H1 (cell line): Measurements from ENCODE around the gene FHIT. TPM values are rescaled to one million over a fixed set of nuclear protein-coding genes. Genes with fewer than 3 reads are reported as not detected.

Experiments used
- CTCF ChIA-PET: fragments of 300-600 bp; sonication (Branson Sonifier 250); formaldehyde crosslinking; loops from one replicate; lab custom pipeline; 2021; ENCODE audit not compliant: partially characterized antibody; lab: Charles Lee
- POLR2A ChIA-PET: fragments of 300-600 bp; sonication (Branson Sonifier 250); formaldehyde crosslinking; loops from one replicate; lab custom pipeline; 2021; ENCODE audit warnings: inconsistent platforms; ENCODE audit not compliant: partially characterized antibody; lab: Charles Lee
- DNase-seq, 2 experiments: peaks; one replicate each; pipeline versions ENCODE4 v3.0.0 to v3.0.0-alpha.2; 2010 to 2022; ENCODE audit warnings: low spot score in 2 of 2, low read depth in 1 of 2, mixed read lengths in 1 of 2
- FAIRE-seq: peaks from 2 replicates; lab custom pipeline; 2011; peaks lifted over from hg19 to GRCh38; lab: Jason Lieb, UNC
- H2AFZ ChIP-seq: 2 replicates; pipeline ENCODE4 v1.8.1; 2012; ENCODE audit warnings: low read length, inconsistent platforms
- H2AK5ac ChIP-seq: 2 replicates; pipeline ENCODE4 v1.6.1; 2013; ENCODE audit warnings: low read depth, low read length
- H2BK120ac ChIP-seq: replicated peaks from 2 replicates; pipeline ENCODE3; 2013; ENCODE audit warnings: low read depth, low read length, inconsistent platforms
- H2BK12ac ChIP-seq: 2 replicates; pipeline ENCODE4 v1.6.1; 2013; ENCODE audit warnings: low read depth, low read length
- H2BK15ac ChIP-seq: 2 replicates; pipeline ENCODE4 v1.6.1; 2013; ENCODE audit warnings: low read length
- H2BK20ac ChIP-seq: 2 replicates; pipeline ENCODE4 v1.6.1; 2013; ENCODE audit warnings: low read length
- H2BK5ac ChIP-seq: 2 replicates; pipeline ENCODE4 v1.6.1; 2013; ENCODE audit warnings: low read depth, low read length
- H3K14ac ChIP-seq: 2 replicates; pipeline ENCODE4 v1.6.1; 2013; ENCODE audit warnings: inconsistent platforms; ENCODE audit not compliant: insufficient read length
- H3K18ac ChIP-seq: 2 replicates; pipeline ENCODE4 v1.6.1; 2013; ENCODE audit warnings: low read length; ENCODE audit errors: extremely low read depth
- H3K23ac ChIP-seq: 2 replicates; pipeline ENCODE4 v1.6.1; 2013; ENCODE audit warnings: inconsistent platforms; ENCODE audit not compliant: insufficient read length
- H3K23me2 ChIP-seq: 2 replicates; pipeline ENCODE4 v1.6.1; 2013; ENCODE audit warnings: low read depth, low read length
- H3K27ac ChIP-seq: 2 replicates; pipeline ENCODE4 v1.6.1; 2011; ENCODE audit warnings: low read depth, low read length, inconsistent platforms
- H3K27me3 ChIP-seq, 4 experiments: replicated peaks in 1 of 4; 1 replicate in 1 of 4; 2 replicates in 3 of 4; pipeline versions ENCODE4 v1.6.1 to v1.8.1; 2011 to 2013; ENCODE audit warnings: low read length in 3 of 4, mild to moderate bottlenecking in 3 of 4, inconsistent platforms in 2 of 4, mixed read lengths in 2 of 4, moderate library complexity in 1 of 4; ENCODE audit not compliant: control insufficient read depth in 3 of 4, insufficient read depth in 3 of 4; ENCODE audit errors: extremely low read depth in 1 of 4
- H3K36me3 ChIP-seq, 4 experiments: 2 replicates each; pipeline versions ENCODE4 v1.6.1 to v1.8.1; 2011 to 2013; ENCODE audit warnings: mild to moderate bottlenecking in 4 of 4, low read length in 3 of 4, moderate library complexity in 2 of 4, control low read depth in 1 of 4, inconsistent platforms in 1 of 4; ENCODE audit not compliant: insufficient read depth in 4 of 4, control insufficient read depth in 2 of 4
- H3K4ac ChIP-seq: replicated peaks from 2 replicates; pipeline ENCODE3; 2013; ENCODE audit warnings: low read length, low read depth, mixed read lengths, inconsistent platforms; ENCODE audit not compliant: insufficient read length
- H3K4me1 ChIP-seq, 4 experiments: replicated peaks in 1 of 4; 1 replicate in 1 of 4; 2 replicates in 3 of 4; pipeline versions ENCODE4 v1.6.1 to v1.8.1; 2011 to 2013; ENCODE audit warnings: low read length in 3 of 4, inconsistent platforms in 2 of 4, mixed read lengths in 1 of 4; ENCODE audit not compliant: insufficient read depth in 4 of 4, control insufficient read depth in 3 of 4
- H3K4me2 ChIP-seq, 2 experiments: 2 replicates each; pipeline versions ENCODE4 v1.6.1 to v1.8.1; 2011 to 2013; ENCODE audit warnings: low read depth in 2 of 2, low read length in 2 of 2, control low read depth in 1 of 2, inconsistent platforms in 1 of 2, mild to moderate bottlenecking in 1 of 2; ENCODE audit not compliant: insufficient read depth in 1 of 2
- H3K4me3 ChIP-seq, 4 experiments: fragments of 200-600, 300-600 bp in 1 of 4; sonication (generic), shearing (Covaris generic), sonication (Bioruptor Twin) in 1 of 4; 2 replicates each; pipeline versions ENCODE4 v1.5.1 to v1.8.1; 2011 to 2016; ENCODE audit warnings: low read length in 4 of 4, low read depth in 3 of 4, control low read depth in 2 of 4, inconsistent platforms in 2 of 4, mild to moderate bottlenecking in 2 of 4, mixed read lengths in 1 of 4, moderate library complexity in 1 of 4; ENCODE audit not compliant: insufficient read depth in 2 of 4; ENCODE audit errors: extremely low read depth in 1 of 4
- H3K56ac ChIP-seq: replicated peaks from 2 replicates; pipeline ENCODE3; 2013; ENCODE audit warnings: low read depth, mild to moderate bottlenecking, mixed read lengths, low read length, inconsistent platforms; ENCODE audit not compliant: insufficient read length
- H3K79me1 ChIP-seq: 2 replicates; pipeline ENCODE4 v1.6.1; 2013; ENCODE audit warnings: low read depth, low read length, control low read depth
- H3K79me2 ChIP-seq, 2 experiments: 2 replicates each; pipeline versions ENCODE4 v1.6.1 to v1.8.1; 2012 to 2013; ENCODE audit warnings: low read length in 2 of 2, mild to moderate bottlenecking in 2 of 2, inconsistent platforms in 1 of 2; ENCODE audit not compliant: insufficient read depth in 2 of 2, control insufficient read depth in 1 of 2
- H3K9ac ChIP-seq, 4 experiments: replicated peaks in 1 of 4; 1 replicate in 1 of 4; 2 replicates in 3 of 4; pipeline versions ENCODE4 v1.6.1 to v1.8.1; 2011 to 2013; ENCODE audit warnings: low read depth in 3 of 4, low read length in 3 of 4, control low read depth in 2 of 4, mild to moderate bottlenecking in 2 of 4, moderate library complexity in 2 of 4, inconsistent platforms in 1 of 4; ENCODE audit errors: extremely low read depth in 1 of 4
- H3K9me3 ChIP-seq, 2 experiments: 2 replicates each; pipeline versions ENCODE4 v1.6.1 to v1.8.1; 2012 to 2013; ENCODE audit warnings: mild to moderate bottlenecking in 2 of 2, moderate library complexity in 2 of 2, control low read depth in 1 of 2, inconsistent platforms in 1 of 2, low read depth in 1 of 2, low read length in 1 of 2, mixed read lengths in 1 of 2; ENCODE audit not compliant: insufficient read depth in 2 of 2
- H4K20me1 ChIP-seq, 2 experiments: replicated peaks in 1 of 2; 2 replicates each; pipeline versions ENCODE3 to v1.8.1; 2011 to 2013; ENCODE audit warnings: inconsistent platforms in 2 of 2, low read length in 2 of 2, mild to moderate bottlenecking in 1 of 2; ENCODE audit not compliant: insufficient read depth in 2 of 2, control insufficient read depth in 1 of 2
- H4K5ac ChIP-seq: 2 replicates; pipeline ENCODE4 v1.6.1; 2013; ENCODE audit warnings: low read length, low read depth, mixed read lengths, inconsistent platforms; ENCODE audit not compliant: insufficient read length
- H4K8ac ChIP-seq: 2 replicates; pipeline ENCODE4 v1.8.0; 2013; ENCODE audit warnings: mild to moderate bottlenecking, moderate library complexity, low read length, inconsistent platforms; ENCODE audit not compliant: insufficient read depth; ENCODE audit errors: extremely low read depth
- H4K91ac ChIP-seq: replicated peaks from 2 replicates; pipeline ENCODE3; 2013; ENCODE audit warnings: low read length, mixed read lengths, inconsistent platforms; ENCODE audit not compliant: insufficient read length
- SIRT6 ChIP-seq: IDR thresholded peaks from one replicate; pipeline ENCODE4 v1.7.1; 2012; ENCODE audit warnings: low read length, inconsistent platforms
- WGBS, 2 experiments: shearing (Covaris generic) in 1 of 2; methylation state at CpG; one replicate each; pipeline versions ENCODE4 v1.1.6 to v1.1.7; 2013 to 2015; ENCODE audit warnings: low lambda C conversion rate in 2 of 2, mixed read lengths in 2 of 2, inconsistent platforms in 1 of 2, low coverage in 1 of 2, missing lambda C conversion rate in 1 of 2; ENCODE audit not compliant: insufficient replicate concordance in 2 of 2, insufficient coverage in 1 of 2, insufficient read length in 1 of 2; ENCODE audit errors: extremely low coverage in 1 of 2, missing lambda C conversion rate in 1 of 2; 5-methylcytosine and 5-hydroxymethylcytosine counted together
- polyA plus RNA-seq, 7 experiments: library from polyadenylated mRNA; depleted of rRNA in 3 of 7; stranded (reverse) in 5 of 7; unstranded in 2 of 7; fragments of >200 nt in 5 of 7; fragments of 200-250 nt in 2 of 7; gene quantifications; 1 replicate in 5 of 7; 2 replicates in 1 of 7; 4 replicates in 1 of 7; pipeline versions ENCODE4 v1.2.1 to v1.2.3, GENCODE V29; 2011 to 2013; ENCODE audit warnings: missing spikeins in 2 of 7, mixed read lengths in 2 of 7
- total RNA-seq: library from RNA; stranded (reverse); fragmentation: NEBNext Ultra II Directional; extraction: Animal tissue kit (Norgen Biotek cat#: 25700); gene quantifications from 2 replicates; pipeline ENCODE4 v1.2.1, GENCODE V29; 2021
- TF ChIP-seq, protein P1 (sequence below), 3 experiments: IDR thresholded peaks; 1 replicate in 2 of 3; 2 replicates in 1 of 3; pipeline versions ENCODE4 v1.5.1 to v1.6.1; 2011; ENCODE audit warnings: low read length in 3 of 3, mild to moderate bottlenecking in 3 of 3, inconsistent platforms in 2 of 3, low read depth in 1 of 3, moderate library complexity in 1 of 3; ENCODE audit not compliant: insufficient read depth in 1 of 3; ENCODE audit errors: control extremely low read depth in 1 of 3

Gene FHIT
- total and polyA plus RNA-seq, 2 of the 8 experiments (the other 6 are each of a cell fraction or from before 2014, with no cell fraction given) = 1.2 to 3.2 TPM

DNA sequence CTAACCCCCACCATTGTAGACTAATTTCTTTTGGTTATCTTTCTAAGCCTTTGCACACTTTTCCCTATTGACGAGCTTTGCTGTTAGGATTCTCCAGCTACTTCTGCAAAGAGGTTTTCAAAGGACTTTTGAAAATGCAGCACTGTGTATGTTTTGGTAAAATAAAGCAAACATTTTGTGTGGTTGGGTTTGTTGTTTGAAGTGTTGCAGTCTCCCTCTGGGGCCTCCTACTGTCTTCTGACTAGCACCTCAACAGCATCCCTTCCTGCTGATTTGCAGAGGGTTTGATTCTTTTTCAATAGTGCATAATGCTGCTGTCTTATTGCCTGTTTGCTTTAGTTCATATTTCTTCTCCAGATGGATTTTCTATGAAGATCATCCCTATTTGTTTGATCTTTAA, 1426.4 kb downstream of the FHIT start:
- Histone ChIP-seq H2AK5ac (no peak overlapping the region), H3K79me1 (no peaks in the 10 kb centered on the region), H3K79me2 (no peaks in the 10 kb centered on the region), H3K4me3 (no peak overlapping the region), H4K91ac (no peak overlapping the region), H4K8ac (no peak overlapping the region), H3K27ac (no peak overlapping the region), H3K36me3 (no peaks in the 10 kb centered on the region; a peak in 1 of 8 replicates), H3K23ac (no peak overlapping the region), H4K20me1 (no peaks in the 10 kb centered on the region), H3K23me2 (no peaks in the 10 kb centered on the region; the same call in 1 of the 2 replicates), H3K14ac (no peak overlapping the region), H2AFZ (no peak overlapping the region), H3K56ac (no peak overlapping the region), H3K9ac (no peak overlapping the region), H2BK12ac (no peak overlapping the region), H4K5ac (no peak overlapping the region), H3K4ac (no peak overlapping the region), H3K4me1 (no peaks in the 10 kb centered on the region), H3K18ac (no peak overlapping the region), H3K9me3 (no peaks in the 10 kb centered on the region), H2BK20ac (no peak overlapping the region), H2BK120ac (no peak overlapping the region), H2BK5ac (no peak overlapping the region), H3K27me3 (no peaks in the 10 kb centered on the region), H2BK15ac (no peak overlapping the region), H3K4me2 (no peak overlapping the region)
- CTCF ChIA-PET = no interaction called here
- DNase-seq = no peak
- TF ChIP-seq SIRT6 = no peak
- TF ChIP-seq, protein P1, sequence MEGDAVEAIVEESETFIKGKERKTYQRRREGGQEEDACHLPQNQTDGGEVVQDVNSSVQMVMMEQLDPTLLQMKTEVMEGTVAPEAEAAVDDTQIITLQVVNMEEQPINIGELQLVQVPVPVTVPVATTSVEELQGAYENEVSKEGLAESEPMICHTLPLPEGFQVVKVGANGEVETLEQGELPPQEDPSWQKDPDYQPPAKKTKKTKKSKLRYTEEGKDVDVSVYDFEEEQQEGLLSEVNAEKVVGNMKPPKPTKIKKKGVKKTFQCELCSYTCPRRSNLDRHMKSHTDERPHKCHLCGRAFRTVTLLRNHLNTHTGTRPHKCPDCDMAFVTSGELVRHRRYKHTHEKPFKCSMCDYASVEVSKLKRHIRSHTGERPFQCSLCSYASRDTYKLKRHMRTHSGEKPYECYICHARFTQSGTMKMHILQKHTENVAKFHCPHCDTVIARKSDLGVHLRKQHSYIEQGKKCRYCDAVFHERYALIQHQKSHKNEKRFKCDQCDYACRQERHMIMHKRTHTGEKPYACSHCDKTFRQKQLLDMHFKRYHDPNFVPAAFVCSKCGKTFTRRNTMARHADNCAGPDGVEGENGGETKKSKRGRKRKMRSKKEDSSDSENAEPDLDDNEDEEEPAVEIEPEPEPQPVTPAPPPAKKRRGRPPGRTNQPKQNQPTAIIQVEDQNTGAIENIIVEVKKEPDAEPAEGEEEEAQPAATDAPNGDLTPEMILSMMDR (IDR thresholded peaks at IDR 0.05; ENCODE audit: control extremely low read depth in 1 of 3, insufficient read depth in 1 of 3, low read depth in 1 of 3, low read length in 3 of 3) = no peak
- FAIRE-seq = no peak
- POLR2A ChIA-PET = no interaction called here
- WGBS, 2 experiments = 13% methylated on average over 1 of the region's 1 CpG; no CpG with 5 or more reads in 1 of the 2 experiments
